ENCODE measurements around the gene NANOS1.

DNA sequence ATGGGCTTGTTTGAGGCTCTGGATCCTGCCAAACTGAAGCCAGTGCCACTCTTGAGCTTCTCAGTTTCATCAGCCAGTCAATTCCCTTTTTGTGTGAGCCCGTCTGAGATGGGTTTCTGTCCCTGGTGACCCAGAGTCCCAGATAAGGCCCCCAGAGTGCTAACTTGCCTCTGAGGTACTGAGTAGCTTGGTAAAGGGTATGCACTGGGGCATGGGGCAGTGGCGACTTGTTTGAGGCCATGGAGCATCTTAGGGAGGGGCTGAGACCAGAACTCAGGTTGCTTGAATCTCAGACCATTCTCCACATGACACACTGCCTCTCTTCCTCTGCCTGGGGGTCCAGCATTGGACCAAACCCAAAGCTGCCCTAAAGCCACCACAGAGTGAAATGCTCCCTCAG is 35.2 kb upstream of the NANOS1 start:
- TF ChIP-seq, protein P1, sequence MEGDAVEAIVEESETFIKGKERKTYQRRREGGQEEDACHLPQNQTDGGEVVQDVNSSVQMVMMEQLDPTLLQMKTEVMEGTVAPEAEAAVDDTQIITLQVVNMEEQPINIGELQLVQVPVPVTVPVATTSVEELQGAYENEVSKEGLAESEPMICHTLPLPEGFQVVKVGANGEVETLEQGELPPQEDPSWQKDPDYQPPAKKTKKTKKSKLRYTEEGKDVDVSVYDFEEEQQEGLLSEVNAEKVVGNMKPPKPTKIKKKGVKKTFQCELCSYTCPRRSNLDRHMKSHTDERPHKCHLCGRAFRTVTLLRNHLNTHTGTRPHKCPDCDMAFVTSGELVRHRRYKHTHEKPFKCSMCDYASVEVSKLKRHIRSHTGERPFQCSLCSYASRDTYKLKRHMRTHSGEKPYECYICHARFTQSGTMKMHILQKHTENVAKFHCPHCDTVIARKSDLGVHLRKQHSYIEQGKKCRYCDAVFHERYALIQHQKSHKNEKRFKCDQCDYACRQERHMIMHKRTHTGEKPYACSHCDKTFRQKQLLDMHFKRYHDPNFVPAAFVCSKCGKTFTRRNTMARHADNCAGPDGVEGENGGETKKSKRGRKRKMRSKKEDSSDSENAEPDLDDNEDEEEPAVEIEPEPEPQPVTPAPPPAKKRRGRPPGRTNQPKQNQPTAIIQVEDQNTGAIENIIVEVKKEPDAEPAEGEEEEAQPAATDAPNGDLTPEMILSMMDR (IDR thresholded peaks at IDR 0.05), result no peak
- no peak for TF ChIP-seq POLR2A (IDR thresholded peaks at IDR 0.05)
